ENCODE measurements around the gene GP9.

GP9 gene

GRCh38 chr3:129027544-129027880 is 33.1 kb upstream of the GP9 start:
- in situ Hi-C loops (cut with MboI; ENCODE audit: low sequenced_read_pairs) = no loop called here

DNA sequence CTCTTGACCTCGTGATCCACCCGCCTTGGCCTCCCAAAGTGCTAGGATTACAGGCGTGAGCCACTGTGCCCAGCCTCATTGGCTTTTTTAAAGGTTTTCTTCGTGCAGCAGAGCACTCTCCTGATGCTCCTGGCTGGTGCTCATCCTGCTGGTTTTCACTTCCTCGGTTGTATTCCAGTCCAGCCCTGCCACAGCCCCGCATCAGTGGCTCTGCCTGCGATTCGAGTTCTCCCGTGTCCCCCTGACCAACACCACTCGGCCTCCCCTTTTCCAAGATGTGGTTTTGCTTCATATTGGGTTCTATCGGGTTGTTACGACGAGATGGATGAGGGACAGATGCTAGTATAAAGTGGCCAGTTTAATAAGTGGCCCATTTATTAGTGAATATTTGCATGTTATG is 31.7 kb upstream of the GP9 start:
- in situ Hi-C loops (cut with MboI; ENCODE audit: low sequenced_read_pairs) = no loop called here

DNA sequence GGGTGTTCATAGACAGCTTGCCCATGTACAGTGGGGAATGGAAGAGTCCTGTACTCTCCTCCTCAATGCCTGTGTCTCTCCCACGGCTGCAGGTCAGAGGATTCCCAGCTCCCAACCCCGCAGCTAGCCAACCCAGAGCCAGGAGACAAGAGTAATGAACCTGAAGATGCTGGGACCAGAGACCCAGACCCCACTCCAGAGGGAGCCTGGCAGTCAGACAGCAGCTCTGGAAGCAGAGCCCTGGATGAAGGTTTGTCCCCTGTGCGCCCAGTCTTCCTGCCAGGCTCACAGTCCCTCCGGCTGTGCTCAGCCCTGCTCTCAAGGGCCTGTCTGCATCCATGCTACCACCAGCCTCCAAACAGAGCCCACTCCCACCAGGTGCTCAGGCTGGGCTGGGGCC is 30.0 kb upstream of the GP9 start:
- in situ Hi-C loops (cut with MboI; ENCODE audit: low sequenced_read_pairs) = no loop called here

GRCh38 chr3:129031476-129032215 is 28.9 kb upstream of the GP9 start:
- in situ Hi-C loops (cut with MboI; ENCODE audit: low sequenced_read_pairs) = no loop called here

GRCh38 chr3:129032716-129033115 is 27.9 kb upstream of the GP9 start:
- in situ Hi-C loops (cut with MboI; ENCODE audit: low sequenced_read_pairs) = no loop called here

DNA sequence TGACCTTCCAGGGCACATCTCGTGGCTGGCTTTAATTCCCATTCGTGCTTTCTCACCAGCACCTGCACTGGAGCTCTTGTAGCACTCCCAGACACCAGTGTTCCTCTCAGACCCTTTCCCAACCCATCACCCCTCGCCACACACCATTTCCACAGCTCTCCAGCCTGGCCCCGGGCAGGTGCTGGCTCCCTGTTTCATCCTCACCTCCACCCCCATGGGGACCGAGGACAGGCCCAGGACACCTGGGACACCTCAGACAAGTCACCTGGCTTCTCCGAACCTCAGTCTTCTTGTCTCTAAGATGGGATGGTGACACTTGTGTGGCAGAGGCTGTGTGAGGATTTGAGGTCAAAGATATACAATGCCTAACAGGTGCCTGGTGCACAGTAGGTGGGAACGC is 27.4 kb upstream of the GP9 start:
- in situ Hi-C loops (cut with MboI; ENCODE audit: low sequenced_read_pairs) = no loop called here

DNA sequence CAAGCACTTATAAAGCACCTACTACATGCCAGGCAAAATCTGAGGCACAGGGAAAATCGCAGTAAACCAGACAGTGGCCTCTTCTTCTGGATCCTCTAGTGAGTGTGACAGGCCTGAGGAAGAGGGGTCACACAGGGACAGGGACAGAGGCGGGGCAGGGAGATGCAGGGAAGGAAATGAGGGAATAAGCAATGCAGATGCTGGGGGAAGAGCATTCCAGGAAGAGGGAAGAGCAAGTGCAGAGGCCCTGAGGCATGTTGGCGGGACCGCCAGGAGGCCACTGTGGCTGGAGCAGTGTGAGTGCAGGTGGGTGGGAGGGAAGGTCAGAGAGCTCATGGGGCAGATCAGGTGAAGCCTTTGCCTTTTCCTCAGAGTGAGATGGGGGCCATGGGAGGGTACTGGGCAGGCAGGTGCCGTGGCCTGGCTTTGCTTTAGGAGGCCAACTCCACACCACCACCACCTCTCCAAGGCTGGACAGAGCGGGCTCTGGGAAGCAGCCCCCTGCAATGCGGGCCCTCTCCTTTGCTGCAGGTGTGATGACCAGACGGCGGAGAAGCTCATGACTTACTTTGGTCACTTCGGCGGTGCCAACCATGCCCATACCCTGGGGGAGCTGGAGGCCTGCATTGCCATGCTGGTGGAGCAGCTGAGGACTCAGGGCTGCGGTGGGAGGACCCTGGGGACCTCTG is 26.8 kb upstream of the GP9 start:
- in situ Hi-C loops (cut with MboI; ENCODE audit: low sequenced_read_pairs) = no loop called here

GRCh38 chr3:129034642-129035041 is 25.9 kb upstream of the GP9 start:
- in situ Hi-C loops (cut with MboI; ENCODE audit: low sequenced_read_pairs) = no loop called here

DNA sequence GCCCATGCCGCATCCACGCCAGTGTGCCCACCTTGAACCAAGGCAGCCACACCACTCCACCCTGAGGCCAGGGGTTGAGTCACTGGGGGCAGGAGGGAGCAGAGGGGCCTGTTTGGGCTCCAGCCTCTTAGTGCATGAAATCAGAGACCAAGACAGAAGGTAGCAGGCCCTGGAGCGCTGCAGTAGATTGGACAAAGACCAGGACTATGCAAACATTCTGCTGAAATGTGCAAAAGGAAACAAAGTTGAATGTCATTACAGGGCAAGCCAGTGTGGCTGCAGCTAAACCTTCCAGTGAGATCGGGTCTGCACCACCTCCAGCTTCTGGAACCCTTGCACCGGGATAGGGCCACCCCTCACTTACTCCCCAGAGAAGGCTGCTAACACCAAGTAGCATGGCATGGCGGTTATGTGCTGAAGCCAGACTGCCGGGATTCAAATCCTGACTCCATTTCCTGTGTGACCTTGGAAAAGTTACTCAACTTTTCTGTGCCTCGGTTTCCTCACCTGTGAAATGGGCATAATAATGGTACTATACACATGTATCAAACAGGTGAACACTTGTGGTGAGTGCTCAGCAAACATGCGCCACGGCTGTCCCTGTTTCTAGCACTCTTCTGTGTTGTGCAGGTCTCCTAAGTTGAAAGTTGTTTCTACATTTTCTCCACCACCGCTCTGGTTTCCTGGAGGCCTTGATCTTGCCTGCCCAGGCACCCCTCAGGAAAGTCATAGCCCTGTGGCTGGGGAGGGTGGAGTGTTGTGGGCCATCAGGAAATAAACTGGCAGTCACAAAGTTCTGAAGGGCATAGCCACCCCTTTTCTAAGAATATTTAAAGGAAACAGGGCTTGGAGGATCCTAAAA is 25.0 kb upstream of the GP9 start:
- in situ Hi-C loops (cut with MboI; ENCODE audit: low sequenced_read_pairs) = no loop called here

GRCh38 chr3:129036222-129037092 is 24.1 kb upstream of the GP9 start:
- in situ Hi-C loops (cut with MboI; ENCODE audit: low sequenced_read_pairs) = no loop called here

DNA sequence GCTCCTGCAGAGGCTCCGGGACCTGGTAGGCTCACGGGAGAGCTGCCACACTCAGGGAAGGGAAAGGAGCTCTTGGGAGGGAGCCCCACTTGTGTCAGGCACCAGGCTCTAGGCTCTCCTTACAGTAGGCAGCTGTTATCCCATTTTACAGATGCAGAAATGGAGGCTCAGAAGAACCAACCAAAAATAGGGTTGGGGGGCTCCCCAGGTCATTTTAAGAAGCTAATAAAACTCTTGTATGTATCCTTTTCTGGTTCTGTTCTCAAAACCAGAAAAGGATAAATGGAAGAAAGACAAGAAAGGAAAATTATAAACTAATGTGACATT is 23.5 kb upstream of the GP9 start:
- in situ Hi-C loops (cut with MboI; ENCODE audit: low sequenced_read_pairs) = no loop called here

DNA sequence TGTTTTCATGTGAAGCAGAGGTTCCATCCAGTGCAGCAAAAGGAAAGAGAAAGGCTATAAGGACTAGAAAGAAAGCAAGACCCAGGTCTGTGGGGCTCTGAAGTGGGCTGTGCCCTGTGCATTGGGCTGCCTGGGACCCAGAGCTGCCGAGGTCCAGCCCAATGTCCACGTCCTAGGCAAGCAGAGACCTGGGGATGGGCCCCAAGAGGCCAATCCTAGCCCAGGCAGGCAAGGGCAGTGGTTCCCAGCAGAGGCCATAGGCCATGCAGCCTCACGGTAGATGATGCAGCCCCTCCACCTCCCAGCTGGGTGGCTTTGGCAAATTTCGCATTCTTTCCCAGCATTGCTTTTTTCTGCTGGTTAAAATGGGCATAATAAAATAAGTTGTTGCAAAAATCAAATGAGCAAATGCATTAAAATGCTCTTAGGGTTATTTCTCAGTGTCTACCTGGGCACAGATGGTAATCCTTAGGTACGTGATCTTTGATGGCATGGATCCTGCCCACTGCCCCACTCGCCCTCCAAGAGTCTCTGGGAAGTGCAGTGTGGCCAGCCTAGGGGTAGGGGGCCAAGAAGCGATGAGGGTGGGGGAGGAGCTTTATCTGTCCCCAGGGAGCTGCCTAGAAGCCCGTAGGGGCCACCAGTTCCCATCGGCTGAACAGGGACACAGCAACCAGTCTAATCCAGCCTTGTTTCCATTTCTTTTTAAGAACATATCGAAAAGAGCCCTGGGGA is 22.3 kb upstream of the GP9 start:
- in situ Hi-C loops (cut with MboI; ENCODE audit: low sequenced_read_pairs) = no loop called here

DNA sequence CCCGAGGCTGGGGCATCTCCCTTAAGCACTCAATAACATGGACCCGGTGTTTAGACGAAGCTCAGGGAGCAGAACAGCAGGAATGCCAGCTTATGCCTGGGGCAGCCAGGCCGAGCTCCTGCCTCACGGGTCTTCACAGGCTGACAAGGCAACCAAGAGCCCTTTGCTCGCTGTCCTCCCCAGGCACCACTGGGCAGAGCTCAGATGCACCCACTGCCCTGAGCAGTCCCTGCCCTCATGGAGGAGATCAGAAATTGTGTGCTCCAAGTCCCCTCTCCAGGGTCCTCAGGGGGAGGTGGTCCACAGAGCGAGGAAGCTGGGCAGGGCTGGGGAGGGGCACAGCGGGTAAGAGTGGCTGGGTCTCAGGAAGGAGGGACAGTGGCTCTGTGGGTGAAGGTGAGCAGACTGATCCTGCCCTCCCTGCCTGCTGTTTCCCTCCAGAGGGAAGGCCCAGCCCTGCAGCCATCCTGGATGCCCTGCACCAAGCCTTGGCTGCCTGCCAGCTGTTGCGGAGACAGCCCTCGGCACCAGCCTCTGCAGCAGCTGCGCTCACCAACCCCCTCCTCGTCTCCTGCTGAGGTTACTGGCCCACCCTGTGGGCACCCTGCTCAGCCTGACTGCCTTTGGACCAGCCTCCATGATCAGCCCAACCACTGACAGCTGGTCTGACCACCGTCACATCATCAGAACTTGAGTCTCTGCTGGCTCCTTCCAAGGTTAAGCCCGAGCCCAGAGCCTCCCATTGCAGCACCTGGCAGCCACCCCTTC is 21.1 kb upstream of the GP9 start:
- in situ Hi-C loops (cut with MboI; ENCODE audit: low sequenced_read_pairs) = no loop called here

DNA sequence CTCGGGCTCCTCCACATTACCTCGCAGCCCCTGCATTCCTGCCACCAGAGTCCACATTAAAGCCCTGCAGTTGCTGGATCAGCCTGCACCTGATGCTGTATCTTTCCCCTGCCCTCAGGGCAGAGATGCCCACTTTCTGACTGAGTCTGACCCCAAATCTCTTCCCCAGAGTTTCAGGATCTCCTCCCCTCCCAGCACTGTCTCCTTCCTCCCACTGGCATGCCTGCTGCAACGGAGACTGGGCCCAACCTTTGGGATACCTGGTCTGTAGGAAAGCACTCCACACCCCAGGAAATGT is 20.6 kb upstream of the GP9 start:
- in situ Hi-C loops (cut with MboI; ENCODE audit: low sequenced_read_pairs) = no loop called here

DNA sequence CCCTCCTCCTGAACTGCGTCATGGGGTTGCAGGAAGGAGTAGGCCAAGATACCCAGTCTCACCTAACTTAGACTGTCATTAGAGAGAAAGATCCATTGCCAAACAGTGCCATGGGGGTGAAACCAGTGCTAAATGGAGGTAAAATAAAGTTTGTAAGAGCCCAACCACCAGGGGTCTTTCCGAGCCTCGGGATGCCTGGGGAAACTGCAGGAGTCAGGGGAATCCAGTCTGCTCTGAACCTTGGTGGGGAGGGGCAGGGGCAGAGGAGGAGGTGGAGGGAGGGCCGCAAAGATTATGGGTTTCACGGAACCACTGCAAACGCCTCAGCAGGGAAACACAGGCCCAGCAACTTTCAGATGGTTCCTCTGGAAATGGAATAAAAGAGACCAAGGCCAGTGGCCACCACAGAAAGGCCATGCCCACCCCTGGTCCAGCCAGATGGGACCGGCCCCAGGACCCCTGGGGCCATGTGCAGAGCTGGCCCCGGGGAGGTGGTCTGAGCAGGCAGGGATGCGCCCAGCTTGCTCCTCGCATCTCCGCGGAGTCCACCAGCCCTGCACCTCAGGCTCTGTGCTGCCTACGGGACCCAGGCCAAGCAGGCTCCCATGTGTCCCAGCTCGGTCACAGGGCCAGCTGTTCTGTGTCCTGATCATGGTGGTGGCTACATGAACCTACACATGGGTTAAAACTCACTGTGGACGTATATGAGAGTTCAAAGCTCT is 19.8 kb upstream of the GP9 start:
- in situ Hi-C loops (cut with MboI; ENCODE audit: low sequenced_read_pairs) = no loop called here

GRCh38 chr3:129045675-129046036 is 14.9 kb upstream of the GP9 start:
- in situ Hi-C loops (cut with MboI; ENCODE audit: low sequenced_read_pairs) = no loop called here

DNA sequence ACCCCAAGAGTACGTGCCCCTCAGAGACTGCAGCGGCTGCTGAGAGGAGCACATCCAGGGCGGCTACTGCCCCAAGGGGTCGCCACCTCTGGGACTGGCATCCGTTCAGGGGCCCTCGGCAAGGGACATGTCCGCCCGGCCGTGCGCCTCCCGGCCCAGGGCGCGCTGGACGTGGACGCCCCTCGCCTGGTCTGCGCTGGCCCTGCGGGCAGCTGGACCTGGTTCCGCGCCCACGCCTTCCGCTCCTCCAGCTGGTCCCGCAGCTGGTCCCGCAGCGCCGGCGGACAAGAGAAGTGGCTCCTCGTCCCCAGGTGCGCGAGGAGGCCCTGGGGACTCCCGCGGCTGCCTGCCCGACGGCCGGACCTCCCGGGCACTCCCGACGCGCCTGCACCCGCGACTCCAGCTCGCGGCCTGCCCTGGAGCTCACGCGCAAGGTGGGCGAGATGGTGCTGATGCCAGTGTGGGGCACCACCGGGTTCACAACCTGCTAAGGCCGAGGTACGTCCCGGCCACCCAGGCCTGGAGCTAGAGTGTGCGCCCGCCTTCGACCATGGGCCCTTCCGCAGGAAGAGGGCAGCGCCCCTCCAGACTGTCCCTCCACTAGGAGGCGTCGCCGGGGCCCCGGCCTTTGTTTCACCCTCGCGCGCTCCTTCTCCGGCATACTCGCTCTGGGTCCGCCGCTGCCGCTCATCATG is 14.4 kb upstream of the GP9 start:
- in situ Hi-C loops (cut with MboI; ENCODE audit: low sequenced_read_pairs) = no loop called here

- in situ Hi-C loops (cut with MboI; ENCODE audit: low sequenced_read_pairs) = no loop called here
Measured at GRCh38 chr3:129046732-129047552, 13.6 kb upstream of the GP9 start.
